ENCODE data around the gene GNAL.

GNAL gene

GRCh38 chr18:11821208-11821607 lies 132.1 kb downstream of the GNAL start:
- no peak overlapping the region for H2AFZ ChIP-seq (ENCODE audit: low read depth, low read length, severe bottlenecking)
- TF ChIP-seq, protein P1, sequence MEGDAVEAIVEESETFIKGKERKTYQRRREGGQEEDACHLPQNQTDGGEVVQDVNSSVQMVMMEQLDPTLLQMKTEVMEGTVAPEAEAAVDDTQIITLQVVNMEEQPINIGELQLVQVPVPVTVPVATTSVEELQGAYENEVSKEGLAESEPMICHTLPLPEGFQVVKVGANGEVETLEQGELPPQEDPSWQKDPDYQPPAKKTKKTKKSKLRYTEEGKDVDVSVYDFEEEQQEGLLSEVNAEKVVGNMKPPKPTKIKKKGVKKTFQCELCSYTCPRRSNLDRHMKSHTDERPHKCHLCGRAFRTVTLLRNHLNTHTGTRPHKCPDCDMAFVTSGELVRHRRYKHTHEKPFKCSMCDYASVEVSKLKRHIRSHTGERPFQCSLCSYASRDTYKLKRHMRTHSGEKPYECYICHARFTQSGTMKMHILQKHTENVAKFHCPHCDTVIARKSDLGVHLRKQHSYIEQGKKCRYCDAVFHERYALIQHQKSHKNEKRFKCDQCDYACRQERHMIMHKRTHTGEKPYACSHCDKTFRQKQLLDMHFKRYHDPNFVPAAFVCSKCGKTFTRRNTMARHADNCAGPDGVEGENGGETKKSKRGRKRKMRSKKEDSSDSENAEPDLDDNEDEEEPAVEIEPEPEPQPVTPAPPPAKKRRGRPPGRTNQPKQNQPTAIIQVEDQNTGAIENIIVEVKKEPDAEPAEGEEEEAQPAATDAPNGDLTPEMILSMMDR (IDR thresholded peaks at IDR 0.05; ENCODE audit: insufficient read depth, low read length, poor library complexity, severe bottlenecking) = no peak
- TF ChIP-seq EZH2phosphoT487 (conservative IDR thresholded peaks at IDR 0.05; ENCODE audit: low read length) = no peak
- H3K27me3 ChIP-seq (ENCODE audit: low read length) = no peaks in the 10 kb centered on the region
- H3K4me2 ChIP-seq (ENCODE audit: low read depth, low read length, poor library complexity, severe bottlenecking) = no peak overlapping the region
- no peaks in the 10 kb centered on the region for H3K9me2 ChIP-seq (replicated peaks; ENCODE audit: insufficient read depth, low read length)
- H3K27ac ChIP-seq (ENCODE audit: low read depth, low read length) = no peak overlapping the region
- no peak overlapping the region for H3K4me3 ChIP-seq (ENCODE audit: insufficient read depth, low read length, poor library complexity, severe bottlenecking)
- H3K79me2 ChIP-seq (ENCODE audit: insufficient read depth, low read length) = no peaks in the 10 kb centered on the region
- no peaks in the 10 kb centered on the region for H3K36me3 ChIP-seq (ENCODE audit: low read length)
- H3K9me3 ChIP-seq (ENCODE audit: insufficient read depth, low read length) = no peaks in the 10 kb centered on the region
- no peaks in the 10 kb centered on the region for H3F3A ChIP-seq (ENCODE audit: insufficient read depth)
- H4K20me1 ChIP-seq (ENCODE audit: low read depth, low read length) = no peaks in the 10 kb centered on the region
- H3K9ac ChIP-seq (ENCODE audit: low read length) = no peak overlapping the region

GRCh38 chr18:11821643-11822237 lies 132.7 kb downstream of the GNAL start:
- no peaks in the 10 kb centered on the region for H3K9me2 ChIP-seq (replicated peaks; ENCODE audit: insufficient read depth, low read length)
- no peaks in the 10 kb centered on the region for H4K20me1 ChIP-seq (ENCODE audit: low read depth, low read length)
- H3K9ac ChIP-seq (ENCODE audit: low read length) = no peak overlapping the region
- H3K4me2 ChIP-seq (ENCODE audit: low read depth, low read length, poor library complexity, severe bottlenecking) = no peak overlapping the region
- no peak overlapping the region for H3K4me3 ChIP-seq (ENCODE audit: insufficient read depth, low read length, poor library complexity, severe bottlenecking)
- no peak for TF ChIP-seq EZH2phosphoT487 (conservative IDR thresholded peaks at IDR 0.05; ENCODE audit: low read length)
- TF ChIP-seq, protein P1 (IDR thresholded peaks at IDR 0.05; ENCODE audit: insufficient read depth, low read length, poor library complexity, severe bottlenecking) = no peak
- no peaks in the 10 kb centered on the region for H3K79me2 ChIP-seq (ENCODE audit: insufficient read depth, low read length)
- H3K27me3 ChIP-seq (ENCODE audit: low read length) = no peaks in the 10 kb centered on the region
- H3K27ac ChIP-seq (ENCODE audit: low read depth, low read length) = no peak overlapping the region
- H3F3A ChIP-seq (ENCODE audit: insufficient read depth) = no peaks in the 10 kb centered on the region
- H2AFZ ChIP-seq (ENCODE audit: low read depth, low read length, severe bottlenecking) = no peak overlapping the region
- H3K36me3 ChIP-seq (ENCODE audit: low read length) = no peaks in the 10 kb centered on the region
- H3K9me3 ChIP-seq (ENCODE audit: insufficient read depth, low read length) = no peaks in the 10 kb centered on the region

DNA sequence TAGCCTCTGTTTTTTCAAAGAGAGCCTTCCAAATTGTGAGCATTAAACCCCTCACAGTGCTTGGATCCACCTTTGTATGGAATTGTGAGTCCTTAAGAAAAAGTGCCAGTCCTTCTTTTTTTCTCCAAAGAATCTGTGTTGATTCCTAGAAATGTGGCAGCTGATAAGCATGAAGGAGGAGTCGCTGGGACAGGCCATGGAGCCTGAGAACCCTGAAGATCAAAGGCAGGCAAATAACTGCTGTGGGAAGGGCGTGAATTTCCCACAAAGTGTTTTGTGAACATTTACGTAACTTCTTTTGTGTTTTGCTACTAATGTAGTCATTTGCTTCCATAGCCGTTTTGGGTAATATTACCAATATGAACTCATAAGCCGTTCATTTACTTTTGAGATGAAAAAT lies 134.5 kb downstream of the GNAL start:
- H3K9ac ChIP-seq (ENCODE audit: low read length) = no peak overlapping the region
- H3K27ac ChIP-seq (ENCODE audit: low read depth, low read length) = no peak overlapping the region
- H3K79me2 ChIP-seq (ENCODE audit: insufficient read depth, low read length) = no peaks in the 10 kb centered on the region
- H3K9me3 ChIP-seq (ENCODE audit: insufficient read depth, low read length) = no peaks in the 10 kb centered on the region
- H3K4me2 ChIP-seq (ENCODE audit: low read depth, low read length, poor library complexity, severe bottlenecking) = no peak overlapping the region
- H3K4me3 ChIP-seq (ENCODE audit: insufficient read depth, low read length, poor library complexity, severe bottlenecking) = no peak overlapping the region
- H3K27me3 ChIP-seq (ENCODE audit: low read length) = no peaks in the 10 kb centered on the region
- H3K9me2 ChIP-seq (replicated peaks; ENCODE audit: insufficient read depth, low read length) = no peaks in the 10 kb centered on the region
- H2AFZ ChIP-seq (ENCODE audit: low read depth, low read length, severe bottlenecking) = no peak overlapping the region
- TF ChIP-seq, protein P1 (IDR thresholded peaks at IDR 0.05; ENCODE audit: insufficient read depth, low read length, poor library complexity, severe bottlenecking) = no peak
- TF ChIP-seq EZH2phosphoT487 (conservative IDR thresholded peaks at IDR 0.05; ENCODE audit: low read length) = no peak
- no peaks in the 10 kb centered on the region for H3F3A ChIP-seq (ENCODE audit: insufficient read depth)
- H3K36me3 ChIP-seq (ENCODE audit: low read length) = no peaks in the 10 kb centered on the region
- no peaks in the 10 kb centered on the region for H4K20me1 ChIP-seq (ENCODE audit: low read depth, low read length)
